Keratinocyte (primary cell): ENCODE measurements around the gene HRCT1.

ENCODE experiments used
- CTCF ChIP-seq, 3 experiments: IDR thresholded peaks in 1 of 3; conservative IDR thresholded peaks in 1 of 3; optimal IDR thresholded peaks in 1 of 3; 2 replicates in 2 of 3; 3 replicates in 1 of 3; pipeline versions ENCODE3 to v1.5.1; 2011; ENCODE audit warnings: low read length in 3 of 3, mild to moderate bottlenecking in 3 of 3, moderate library complexity in 2 of 3, control low read depth in 1 of 3, inconsistent platforms in 1 of 3; ENCODE audit not compliant: insufficient read depth in 2 of 3; ENCODE audit errors: extremely low read depth in 1 of 3
- EZH2 ChIP-seq: IDR thresholded peaks from one replicate; pipeline ENCODE4 v1.6.1; 2012; ENCODE audit warnings: inconsistent platforms, mild to moderate bottlenecking, low read length, moderate library complexity

GRCh38 chr9:35932735-35933134, 26.7 kb downstream of the HRCT1 start:
- TF ChIP-seq CTCF (optimal IDR thresholded peaks at IDR 0.05 in 1 of 3, IDR thresholded peaks at IDR 0.05 in 1 of 3, conservative IDR thresholded peaks at IDR 0.05 in 1 of 3; ENCODE audit: extremely low read depth in 1 of 3, insufficient read depth in 2 of 3, low read length in 3 of 3), result no peak
- TF ChIP-seq EZH2, result no peak
